ENCODE data around the gene NTNG1. TPM values are rescaled to one million over a fixed set of nuclear protein-coding genes. Genes with fewer than 3 reads are reported as not detected.

NTNG1 gene
- total and polyA plus RNA-seq, 2 of the 13 experiments (the other 11 are each of a cell fraction or from before 2014, with no cell fraction given) = not detected

DNA sequence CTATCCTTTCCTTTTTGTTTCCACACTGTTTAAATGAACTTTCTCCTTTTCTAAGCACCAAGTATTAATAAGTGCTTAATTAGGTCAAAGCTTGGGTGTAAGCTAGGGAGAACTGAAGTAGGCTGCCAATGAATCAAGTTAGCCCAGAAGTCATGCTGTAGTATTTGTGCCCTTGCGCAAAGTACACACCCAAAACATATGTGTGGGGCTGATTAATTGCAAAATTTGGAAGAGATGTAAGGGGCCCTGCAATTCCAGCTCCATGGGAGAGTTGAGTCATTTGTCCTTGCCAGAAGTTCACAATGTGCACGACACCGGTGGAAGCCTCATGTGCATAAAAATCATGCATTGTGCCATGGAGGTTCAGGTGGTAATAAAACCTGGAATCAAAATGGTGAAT, 18.6 kb upstream of the NTNG1 start:
- BruUV-seq (replicated peaks) = no TSS peak
- intact Hi-C loops (cut with micrococcal nuclease; ENCODE audit: unreplicated experiment) = no loop called here
- H3K9ac ChIP-seq (ENCODE audit: insufficient read depth, low read depth, low read length) = no peak overlapping the region
- H3K4me3 ChIP-seq (replicated peaks in 1 of 3; ENCODE audit: insufficient read depth in 1 of 3, low read depth in 2 of 3, low read length in 3 of 3) = no peak overlapping the region
- no peaks in the 10 kb centered on the region for H3K9me3 ChIP-seq (ENCODE audit: low read length)
- TF ChIP-seq REPIN1 (CRISPR knock-in tag; IDR thresholded peaks at IDR 0.05; ENCODE audit: borderline replicate concordance, low read depth) (no peak), MAX (IDR thresholded peaks at IDR 0.05) (no peak), FOXK2 (IDR thresholded peaks at IDR 0.05) (no peak), NAIF1 (CRISPR knock-in tag; IDR thresholded peaks at IDR 0.05; ENCODE audit: borderline replicate concordance) (no peak), ZNF207 (IDR thresholded peaks at IDR 0.05; ENCODE audit: borderline replicate concordance) (no peak), ZNF430 (CRISPR knock-in tag; IDR thresholded peaks at IDR 0.05) (no peak), ARNT2 (CRISPR knock-in tag; IDR thresholded peaks at IDR 0.05; ENCODE audit: low read depth) (no peak), KDM2A (CRISPR knock-in tag; IDR thresholded peaks at IDR 0.05; ENCODE audit: borderline replicate concordance, low read depth) (no peak), ZNF143 (CRISPR knock-in tag; IDR thresholded peaks at IDR 0.05) (no peak), PITX1 (CRISPR knock-in tag; IDR thresholded peaks at IDR 0.05) (no peak), HNRNPUL1 (IDR thresholded peaks at IDR 0.05; ENCODE audit: low read depth, low read length) (no peak), PCBP2 (optimal IDR thresholded peaks at IDR 0.05; ENCODE audit: low read depth, low read length, poor library complexity, severe bottlenecking) (no peak), BRD4 (CRISPR knock-in tag; IDR thresholded peaks at IDR 0.05) (no peak), U2AF2 (IDR thresholded peaks at IDR 0.05; ENCODE audit: low read depth, low read length) (no peak), HMGXB4 (CRISPR knock-in tag; IDR thresholded peaks at IDR 0.05; ENCODE audit: borderline replicate concordance in 1 of 2, low read depth in 1 of 2) (no peak), DMAP1 (CRISPR knock-in tag; IDR thresholded peaks at IDR 0.05) (no peak)
- TF ChIP-seq, protein P1, sequence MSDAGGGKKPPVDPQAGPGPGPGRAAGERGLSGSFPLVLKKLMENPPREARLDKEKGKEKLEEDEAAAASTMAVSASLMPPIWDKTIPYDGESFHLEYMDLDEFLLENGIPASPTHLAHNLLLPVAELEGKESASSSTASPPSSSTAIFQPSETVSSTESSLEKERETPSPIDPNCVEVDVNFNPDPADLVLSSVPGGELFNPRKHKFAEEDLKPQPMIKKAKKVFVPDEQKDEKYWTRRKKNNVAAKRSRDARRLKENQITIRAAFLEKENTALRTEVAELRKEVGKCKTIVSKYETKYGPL (CRISPR knock-in tag; IDR thresholded peaks at IDR 0.05) = no peak
- TF ChIP-seq, protein P2, sequence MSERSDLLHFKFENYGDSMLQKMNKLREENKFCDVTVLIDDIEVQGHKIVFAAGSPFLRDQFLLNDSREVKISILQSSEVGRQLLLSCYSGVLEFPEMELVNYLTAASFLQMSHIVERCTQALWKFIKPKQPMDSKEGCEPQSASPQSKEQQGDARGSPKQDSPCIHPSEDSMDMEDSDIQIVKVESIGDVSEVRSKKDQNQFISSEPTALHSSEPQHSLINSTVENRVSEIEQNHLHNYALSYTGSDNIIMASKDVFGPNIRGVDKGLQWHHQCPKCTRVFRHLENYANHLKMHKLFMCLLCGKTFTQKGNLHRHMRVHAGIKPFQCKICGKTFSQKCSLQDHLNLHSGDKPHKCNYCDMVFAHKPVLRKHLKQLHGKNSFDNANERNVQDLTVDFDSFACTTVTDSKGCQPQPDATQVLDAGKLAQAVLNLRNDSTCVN (CRISPR knock-in tag; IDR thresholded peaks at IDR 0.05; ENCODE audit: borderline replicate concordance) = no peak
- ChIA-PET POLR2A (no interaction called here), CTCF (ENCODE audit: low intra/inter-chr PET ratio, low total read pairs) (no interaction called here)
- no peaks in the 10 kb centered on the region for H4K20me1 ChIP-seq (ENCODE audit: insufficient read depth, low read length)
- ATAC-seq (no peak), DNase-seq (ENCODE audit: low spot score) (no peak), FAIRE-seq (no peak)
- H3K79me2 ChIP-seq (ENCODE audit: insufficient read depth, low read length) = no peaks in the 10 kb centered on the region
- H3K4me2 ChIP-seq (ENCODE audit: low read depth, low read length) = no peak overlapping the region
- H3K4me1 ChIP-seq (ENCODE audit: insufficient read depth, low read length) = no peaks in the 10 kb centered on the region
- 30% methylated on average over 3 of the region's 3 CpGs for WGBS (ENCODE audit: low lambda C conversion rate)
- H2AFZ ChIP-seq (ENCODE audit: low read length) = no peak overlapping the region
- no peak overlapping the region for H3K27ac ChIP-seq (ENCODE audit: extremely low read length, insufficient read depth, low read length)
- in situ Hi-C loops (cut with HindIII; ENCODE audit: extremely low pct_ligation_motif_present, low pct_unique_long_range_greater_than_20kb) = no loop called here
- H3K27me3 ChIP-seq (ENCODE audit: control insufficient read depth in 1 of 2, insufficient read depth in 2 of 2, low read length in 2 of 2) = no peaks in the 10 kb centered on the region; a peak in 1 of 5 replicates
- H3K36me3 ChIP-seq (replicated peaks in 1 of 2; ENCODE audit: control insufficient read depth in 1 of 2, insufficient read depth in 2 of 2, low read length in 2 of 2) = no peaks in the 10 kb centered on the region
